ENCODE results near the gene MAP4K5.
A peak's percentile ranks its signal among the peaks of the same experiment; 100 is the strongest.
"Not testable (repeated sequence)": the region's sequence is repeated elsewhere in the genome, so short reads cannot be mapped to it uniquely, and the experiment has no call there.

Gene MAP4K5

GRCh38 chr14:50569714-50570274 lies 37.4 kb upstream of the MAP4K5 start:
- intact Hi-C loops (cut with DNase I; ENCODE audit: low total_unique reads): no loop called here
- Histone ChIP-seq H3K27me3 (no peaks in the 10 kb centered on the region), H3K27ac (no peak overlapping the region), H3K4me3 (no peak overlapping the region), H3K36me3 (peaks cover 0 to 3% (median 3%) of the 10 kb centered on the region in 3 donors), H3K9me3 (peaks cover 0 to 40% (median 28%) of the 10 kb centered on the region in 3 donors), H3K4me1 (no peaks in the 10 kb centered on the region)
- DNase-seq: no peak
- no peak for TF ChIP-seq CTCF (IDR thresholded peaks at IDR 0.05)

- Histone ChIP-seq H3K4me1 (peaks cover 0 to 20% (median 11%) of the 10 kb centered on the region in 4 donors), H3K4me3 (no peak overlapping the region), H3K27me3 (no peaks in the 10 kb centered on the region), H3K36me3 (no peaks in the 10 kb centered on the region), H3K9me3 (no peaks in the 10 kb centered on the region), H3K27ac (no peak overlapping the region)
- no peak for TF ChIP-seq CTCF (IDR thresholded peaks at IDR 0.05)
- DNase-seq: no peak
- intact Hi-C loops (cut with DNase I; ENCODE audit: low total_unique reads): no loop called here
Measured at GRCh38 chr14:50562841-50563240, 30.5 kb upstream of the MAP4K5 start.

GRCh38 chr14:50560931-50561285 lies 28.5 kb upstream of the MAP4K5 start:
- DNase-seq: peak; percentile 90 to 95
- peaks cover 0 to 20% (median 11%) of the 10 kb centered on the region in 4 donors for H3K4me1 ChIP-seq
- H3K27ac ChIP-seq: peak overlapping the region; percentile 89 to 98
- no peak for TF ChIP-seq CTCF (IDR thresholded peaks at IDR 0.05)
- intact Hi-C loops (cut with DNase I; ENCODE audit: low total_unique reads): no loop called here
- H3K36me3 ChIP-seq: no peaks in the 10 kb centered on the region
- H3K9me3 ChIP-seq: no peaks in the 10 kb centered on the region
- H3K27me3 ChIP-seq: no peaks in the 10 kb centered on the region
- H3K4me3 ChIP-seq: peak overlapping the region; percentile 61 to 88

GRCh38 chr14:50559990-50560930 lies 27.9 kb upstream of the MAP4K5 start, which contains the start of gene ATL1:
Gene ATL1 (plus strand): TSS chr14:50560145. CDS start chr14:50560266, 121 bp downstream.
- intact Hi-C loops (cut with DNase I; ENCODE audit: low total_unique reads): no loop called here
- no peaks in the 10 kb centered on the region for H3K9me3 ChIP-seq
- peak within 1 kb of the TSS; percentile 61 to 88 for H3K4me3 ChIP-seq
- no peaks in the 10 kb centered on the region for H3K36me3 ChIP-seq
- peak; percentile 80 to 91 for DNase-seq
- peaks cover 0 to 20% (median 11%) of the 10 kb centered on the region in 4 donors for H3K4me1 ChIP-seq
- no peaks in the 10 kb centered on the region for H3K27me3 ChIP-seq
- H3K27ac ChIP-seq: peak within 1 kb of the TSS; percentile 89 to 98
- TF ChIP-seq CTCF (IDR thresholded peaks at IDR 0.05): no peak

GRCh38 chr14:50552796-50553195 lies 20.4 kb upstream of the MAP4K5 start:
- H3K4me3 ChIP-seq; H3K4me1 ChIP-seq; DNase-seq; H3K27me3 ChIP-seq; intact Hi-C loops (cut with DNase I; ENCODE audit: low total_unique reads); H3K9me3 ChIP-seq; H3K36me3 ChIP-seq; H3K27ac ChIP-seq: not testable (repeated sequence)

GRCh38 chr14:50551877-50552276 lies 19.5 kb upstream of the MAP4K5 start:
- Histone ChIP-seq H3K27me3 (no peaks in the 10 kb centered on the region), H3K4me3 (no peak overlapping the region), H3K4me1 (no peaks in the 10 kb centered on the region), H3K36me3 (no peaks in the 10 kb centered on the region), H3K27ac (no peak overlapping the region), H3K9me3 (no peaks in the 10 kb centered on the region)
- no peak for DNase-seq
- TF ChIP-seq CTCF (IDR thresholded peaks at IDR 0.05): no peak
- intact Hi-C loops (cut with DNase I; ENCODE audit: low total_unique reads): no loop called here
